Neural cell (in vitro differentiated cells): Measurements from ENCODE around the gene TBC1D22B.

Experiments
- EP300 ChIP-seq: fragments of 450-650 bp; conservative IDR thresholded peaks from 2 replicates; pipeline ENCODE4 v1.6.1; 2014; ENCODE audit warnings: antibody characterized with exemption, mild to moderate bottlenecking, moderate library complexity; ENCODE audit not compliant: poor library complexity, severe bottlenecking
- EZH2 ChIP-seq: fragments of 200-600, 300-800 bp; shearing (Covaris generic), sonication (generic); IDR thresholded peaks from 2 replicates; pipeline ENCODE4 v1.6.1; 2014; ENCODE audit warnings: antibody characterized with exemption, low read length, borderline replicate concordance, mild to moderate bottlenecking; ENCODE audit not compliant: insufficient read depth, poor library complexity, severe bottlenecking
- POLR2AphosphoS5 ChIP-seq: IDR thresholded peaks from 2 replicates; pipeline ENCODE4 v1.6.1; 2012
- TF ChIP-seq, protein P1 (sequence below): IDR thresholded peaks from 2 replicates; pipeline ENCODE4 v1.6.1; 2012; ENCODE audit warnings: borderline replicate concordance
- TF ChIP-seq, protein P2 (sequence below): fragments of 450-650 bp; IDR thresholded peaks from 2 replicates; pipeline ENCODE4 v1.5.1; 2014; ENCODE audit warnings: antibody characterized with exemption, mild to moderate bottlenecking, moderate library complexity; ENCODE audit not compliant: poor library complexity, severe bottlenecking

DNA sequence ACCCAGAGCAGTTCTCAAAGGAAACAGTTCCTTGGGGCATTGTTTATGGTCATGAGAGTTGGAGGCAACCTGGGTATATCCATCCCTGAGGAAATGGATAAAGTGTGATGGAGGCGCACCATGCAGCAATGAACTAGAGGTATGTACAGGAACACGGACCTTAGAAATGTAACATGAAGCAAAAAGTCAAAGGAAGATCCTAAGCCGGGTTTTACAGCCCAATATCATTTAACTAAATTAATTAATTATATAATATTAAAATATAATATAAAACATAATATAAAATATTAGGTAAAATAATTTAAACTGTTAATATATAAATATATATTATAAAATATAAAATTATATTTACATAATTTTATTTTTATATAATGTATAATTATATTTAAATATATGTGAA is 52.1 kb downstream of the TBC1D22B start:
- TF ChIP-seq POLR2AphosphoS5 = no peak
- TF ChIP-seq, protein P1, sequence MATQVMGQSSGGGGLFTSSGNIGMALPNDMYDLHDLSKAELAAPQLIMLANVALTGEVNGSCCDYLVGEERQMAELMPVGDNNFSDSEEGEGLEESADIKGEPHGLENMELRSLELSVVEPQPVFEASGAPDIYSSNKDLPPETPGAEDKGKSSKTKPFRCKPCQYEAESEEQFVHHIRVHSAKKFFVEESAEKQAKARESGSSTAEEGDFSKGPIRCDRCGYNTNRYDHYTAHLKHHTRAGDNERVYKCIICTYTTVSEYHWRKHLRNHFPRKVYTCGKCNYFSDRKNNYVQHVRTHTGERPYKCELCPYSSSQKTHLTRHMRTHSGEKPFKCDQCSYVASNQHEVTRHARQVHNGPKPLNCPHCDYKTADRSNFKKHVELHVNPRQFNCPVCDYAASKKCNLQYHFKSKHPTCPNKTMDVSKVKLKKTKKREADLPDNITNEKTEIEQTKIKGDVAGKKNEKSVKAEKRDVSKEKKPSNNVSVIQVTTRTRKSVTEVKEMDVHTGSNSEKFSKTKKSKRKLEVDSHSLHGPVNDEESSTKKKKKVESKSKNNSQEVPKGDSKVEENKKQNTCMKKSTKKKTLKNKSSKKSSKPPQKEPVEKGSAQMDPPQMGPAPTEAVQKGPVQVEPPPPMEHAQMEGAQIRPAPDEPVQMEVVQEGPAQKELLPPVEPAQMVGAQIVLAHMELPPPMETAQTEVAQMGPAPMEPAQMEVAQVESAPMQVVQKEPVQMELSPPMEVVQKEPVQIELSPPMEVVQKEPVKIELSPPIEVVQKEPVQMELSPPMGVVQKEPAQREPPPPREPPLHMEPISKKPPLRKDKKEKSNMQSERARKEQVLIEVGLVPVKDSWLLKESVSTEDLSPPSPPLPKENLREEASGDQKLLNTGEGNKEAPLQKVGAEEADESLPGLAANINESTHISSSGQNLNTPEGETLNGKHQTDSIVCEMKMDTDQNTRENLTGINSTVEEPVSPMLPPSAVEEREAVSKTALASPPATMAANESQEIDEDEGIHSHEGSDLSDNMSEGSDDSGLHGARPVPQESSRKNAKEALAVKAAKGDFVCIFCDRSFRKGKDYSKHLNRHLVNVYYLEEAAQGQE = no peak
- TF ChIP-seq, protein P2, sequence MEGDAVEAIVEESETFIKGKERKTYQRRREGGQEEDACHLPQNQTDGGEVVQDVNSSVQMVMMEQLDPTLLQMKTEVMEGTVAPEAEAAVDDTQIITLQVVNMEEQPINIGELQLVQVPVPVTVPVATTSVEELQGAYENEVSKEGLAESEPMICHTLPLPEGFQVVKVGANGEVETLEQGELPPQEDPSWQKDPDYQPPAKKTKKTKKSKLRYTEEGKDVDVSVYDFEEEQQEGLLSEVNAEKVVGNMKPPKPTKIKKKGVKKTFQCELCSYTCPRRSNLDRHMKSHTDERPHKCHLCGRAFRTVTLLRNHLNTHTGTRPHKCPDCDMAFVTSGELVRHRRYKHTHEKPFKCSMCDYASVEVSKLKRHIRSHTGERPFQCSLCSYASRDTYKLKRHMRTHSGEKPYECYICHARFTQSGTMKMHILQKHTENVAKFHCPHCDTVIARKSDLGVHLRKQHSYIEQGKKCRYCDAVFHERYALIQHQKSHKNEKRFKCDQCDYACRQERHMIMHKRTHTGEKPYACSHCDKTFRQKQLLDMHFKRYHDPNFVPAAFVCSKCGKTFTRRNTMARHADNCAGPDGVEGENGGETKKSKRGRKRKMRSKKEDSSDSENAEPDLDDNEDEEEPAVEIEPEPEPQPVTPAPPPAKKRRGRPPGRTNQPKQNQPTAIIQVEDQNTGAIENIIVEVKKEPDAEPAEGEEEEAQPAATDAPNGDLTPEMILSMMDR = no peak
- TF ChIP-seq EZH2 = no peak
- TF ChIP-seq EP300 = no peak
